B cell (primary cell): ENCODE results near the gene PALM3. TPM values are rescaled to one million over a fixed set of nuclear protein-coding genes. Genes with fewer than 3 reads are reported as not detected.

Source experiments
- ATAC-seq: fragments of 200-7000 bp; cut with Tn5 transposase; one replicate; pipeline ENCODE4 v1.10.0; 2021; ENCODE audit warnings: low read depth, mild to moderate bottlenecking, moderate number of reproducible peaks, moderate library complexity
- CTCF ChIA-PET: fragments of 350-600 bp; sonication (Branson Sonifier 250); formaldehyde crosslinking; loops from one replicate; lab custom pipeline; 2021; ENCODE audit warnings: antibody characterized with exemption, inconsistent platforms; lab: Charles Lee
- POLR2A ChIA-PET: fragments of 350-600 bp; sonication (Branson Sonifier 250); formaldehyde crosslinking; loops from one replicate; lab custom pipeline; 2021; ENCODE audit warnings: antibody characterized with exemption; lab: Charles Lee
- DNase-seq: peaks from one replicate; pipeline ENCODE4 v3.0.0; 2013
- H2AFZ ChIP-seq: 2 replicates; pipeline ENCODE4 v1.6.1; 2012; ENCODE audit warnings: mild to moderate bottlenecking, low read depth, low read length; ENCODE audit not compliant: insufficient read depth, poor library complexity, severe bottlenecking
- H3K27ac ChIP-seq, 2 donors: 1 replicate in 1 of 2; 2 replicates in 1 of 2; pipeline ENCODE4 v1.5.1; 2012 to 2013; ENCODE audit warnings: low read length in 2 of 2, mild to moderate bottlenecking in 2 of 2, moderate library complexity in 1 of 2
- H3K27me3 ChIP-seq, 4 experiments: fragments of 200-600 bp in 1 of 4; sonication (generic) in 1 of 4; replicated peaks in 1 of 4; 1 replicate in 2 of 4; 2 replicates in 2 of 4; pipeline versions ENCODE4 v1.6.1 to v1.7.0; 2013 to 2016; ENCODE audit warnings: low read length in 3 of 4, mild to moderate bottlenecking in 2 of 4, mixed read lengths in 1 of 4, moderate library complexity in 1 of 4; ENCODE audit not compliant: insufficient read depth in 4 of 4, control insufficient read depth in 3 of 4; ENCODE audit errors: control extremely low read depth in 1 of 4
- H3K36me3 ChIP-seq, 2 experiments: replicated peaks in 1 of 2; 1 replicate in 1 of 2; 2 replicates in 1 of 2; pipeline versions ENCODE4 v1.6.1 to v1.7.1; 2013; ENCODE audit warnings: low read length in 1 of 2; ENCODE audit not compliant: insufficient read depth in 2 of 2, control insufficient read depth in 1 of 2; ENCODE audit errors: control extremely low read depth in 1 of 2, extremely low read depth in 1 of 2
- H3K4me1 ChIP-seq, 2 donors: fragments of 200-600 bp in 1 of 2; sonication (generic) in 1 of 2; 1 replicate in 1 of 2; 2 replicates in 1 of 2; pipeline versions ENCODE4 v1.5.1 to v1.6.1; 2013 to 2017; ENCODE audit warnings: low read length in 2 of 2; ENCODE audit not compliant: control insufficient read depth in 2 of 2, insufficient read depth in 2 of 2
- H3K4me2 ChIP-seq: replicated peaks from 2 replicates; pipeline ENCODE3; 2012; ENCODE audit warnings: mild to moderate bottlenecking, low read depth, low read length; ENCODE audit not compliant: poor library complexity, severe bottlenecking
- H3K4me3 ChIP-seq, 5 experiments: fragments of 200-600 bp in 1 of 5; sonication (generic) in 1 of 5; 1 replicate in 3 of 5; 2 replicates in 2 of 5; pipeline versions ENCODE4 v1.5.1 to v1.7.0; 2011 to 2016; ENCODE audit warnings: low read length in 4 of 5, mild to moderate bottlenecking in 4 of 5, low read depth in 2 of 5, control low read depth in 1 of 5, moderate library complexity in 1 of 5; ENCODE audit not compliant: insufficient read depth in 1 of 5; ENCODE audit errors: control extremely low read depth in 1 of 5, extremely low read depth in 1 of 5
- H3K79me2 ChIP-seq: fragments of 200-600 bp; sonication (generic); one replicate; pipeline ENCODE4 v1.6.0; 2016; ENCODE audit warnings: low read length; ENCODE audit not compliant: control insufficient read depth, insufficient read depth
- H3K9ac ChIP-seq: fragments of 200-600 bp; sonication (generic); 2 replicates; pipeline ENCODE4 v1.6.1; 2017; ENCODE audit warnings: mild to moderate bottlenecking, low read length, moderate library complexity
- H3K9me3 ChIP-seq, 3 donors: one replicate each; pipeline versions ENCODE4 v1.6.1 to v1.7.1; 2013; ENCODE audit warnings: low read length in 2 of 3; ENCODE audit not compliant: control insufficient read depth in 2 of 3, insufficient read depth in 1 of 3; ENCODE audit errors: control extremely low read depth in 1 of 3
- H4K20me1 ChIP-seq: 2 replicates; pipeline ENCODE4 v1.6.0; 2012; ENCODE audit warnings: mild to moderate bottlenecking, low read length; ENCODE audit not compliant: insufficient read depth, control insufficient read depth, poor library complexity, severe bottlenecking
- H3K27ac Mint-ChIP-seq: one replicate; pipeline ENCODE4 v1.8.0; 2021; ENCODE audit warnings: mixed read lengths
- H3K27me3 Mint-ChIP-seq: one replicate; pipeline ENCODE4 v1.8.0; 2021; ENCODE audit warnings: mixed read lengths
- H3K4me1 Mint-ChIP-seq: one replicate; pipeline ENCODE4 v1.8.0; 2021; ENCODE audit warnings: mixed read lengths
- H3K4me3 Mint-ChIP-seq: one replicate; pipeline ENCODE4 v1.8.0; 2021; ENCODE audit warnings: mixed read lengths
- H3K9me3 Mint-ChIP-seq: one replicate; pipeline ENCODE4 v1.8.0; 2022; ENCODE audit warnings: mixed read lengths; ENCODE audit not compliant: insufficient read depth
- EZH2 ChIP-seq: IDR thresholded peaks from 2 replicates; pipeline ENCODE4 v1.6.1; 2012; ENCODE audit warnings: borderline replicate concordance, low read depth, mild to moderate bottlenecking, moderate library complexity, low read length; ENCODE audit not compliant: insufficient read depth, poor library complexity, severe bottlenecking
- WGBS: methylation state at CpG from one replicate; pipeline ENCODE4 v1.1.5; 2013; ENCODE audit warnings: missing lambda C conversion rate; ENCODE audit not compliant: insufficient coverage; 5-methylcytosine and 5-hydroxymethylcytosine counted together
- intact Hi-C: fragments of 100-400 bp; cut with micrococcal nuclease; formaldehyde crosslinking; loops from one replicate; pipeline ENCODE4 v1.10.0; 2022
- polyA plus RNA-seq: library from polyadenylated mRNA; depleted of rRNA; stranded (reverse); fragments of >200 nt; gene quantifications from 2 replicates; pipeline ENCODE4 v1.2.3, GENCODE V29; 2012
- total RNA-seq, 2 donors: library from RNA; stranded (reverse); fragments of 120-200 nt in 1 of 2; gene quantifications; 1 replicate in 1 of 2; 2 replicates in 1 of 2; pipeline versions ENCODE4 v1.2.3 to v1.2.4, GENCODE V29; 2013 to 2022
- TF ChIP-seq, protein P1 (sequence below): fragments of 200-600 bp; IDR thresholded peaks from one replicate; pipeline ENCODE4 v1.8.0; 2022; ENCODE audit warnings: antibody characterized with exemption, mild to moderate bottlenecking

PALM3 gene
- total and polyA plus RNA-seq, 2 donors (not counting 1 experiment from before 2014, with no cell fraction given), result not detected

DNA sequence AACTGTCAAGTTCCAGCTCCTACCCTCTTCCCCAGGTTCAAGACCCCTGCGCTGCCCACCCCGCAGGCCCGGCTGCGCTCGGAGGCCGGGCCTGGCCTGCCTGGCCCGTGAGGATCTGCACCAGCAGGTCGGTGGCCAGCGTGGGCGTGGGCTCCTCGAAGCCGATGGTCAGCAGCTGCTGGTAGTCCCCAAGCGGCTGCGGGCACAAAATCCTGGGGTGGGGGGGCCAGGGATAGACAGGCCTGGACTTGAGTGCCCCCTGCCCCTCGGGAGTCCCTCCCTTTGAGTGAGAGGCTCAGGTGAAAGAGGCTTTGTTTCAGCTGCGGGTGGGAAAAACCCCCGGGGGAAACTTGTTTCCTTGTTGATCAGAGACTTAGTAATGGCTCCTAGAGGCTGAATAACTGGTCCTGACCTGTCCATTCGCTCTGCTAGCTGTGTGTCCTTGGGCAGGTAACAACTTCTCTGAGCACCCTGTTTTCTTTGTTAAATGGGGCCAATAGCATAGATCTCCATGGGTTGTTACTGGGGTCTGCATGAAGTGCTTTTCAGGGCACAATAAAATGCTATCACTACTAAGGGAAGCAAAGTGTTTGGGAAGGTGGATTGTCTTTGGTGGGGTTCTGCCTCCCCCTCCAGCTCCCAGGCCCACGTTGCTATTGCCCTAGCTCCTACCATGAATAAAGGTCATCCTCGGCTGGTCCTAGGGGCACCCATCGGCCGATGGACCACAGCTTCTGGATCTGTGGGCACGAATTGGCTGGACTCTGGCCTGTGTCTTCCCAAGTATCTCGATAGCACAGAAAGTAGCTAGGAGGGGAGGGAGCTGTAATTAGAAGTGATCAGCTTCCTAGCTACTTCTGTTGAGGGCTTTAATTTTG, 20.2 kb upstream of the PALM3 start:
- peak overlapping the region; percentile 29 to 85 for H3K27ac ChIP-seq
- no peaks in the 10 kb centered on the region for H3K9me3 ChIP-seq
- WGBS, result 25% methylated on average over 23 of the region's 24 CpGs
- no peaks in the 10 kb centered on the region for H4K20me1 ChIP-seq
- POLR2A ChIA-PET, result interaction anchor here (0.7 to 1.4 kb wide), 4 partner anchors 10 to 336 kb away, joined by 3 to 4 read pairs (median 4); partner anchors contain the start of genes IL27RA and RFX1
- Mint-ChIP-seq H3K4me1 (peaks cover 12% of the 10 kb centered on the region), H3K27ac (peak overlapping the region; percentile 96), H3K9me3 (no peaks in the 10 kb centered on the region), H3K4me3 (peak overlapping the region; percentile 96), H3K27me3 (no peaks in the 10 kb centered on the region)
- peaks cover 4% of the 10 kb centered on the region for H3K79me2 ChIP-seq
- H3K4me2 ChIP-seq, result peak overlapping the region; percentile 99
- TF ChIP-seq EZH2, result no peak
- TF ChIP-seq, protein P1, sequence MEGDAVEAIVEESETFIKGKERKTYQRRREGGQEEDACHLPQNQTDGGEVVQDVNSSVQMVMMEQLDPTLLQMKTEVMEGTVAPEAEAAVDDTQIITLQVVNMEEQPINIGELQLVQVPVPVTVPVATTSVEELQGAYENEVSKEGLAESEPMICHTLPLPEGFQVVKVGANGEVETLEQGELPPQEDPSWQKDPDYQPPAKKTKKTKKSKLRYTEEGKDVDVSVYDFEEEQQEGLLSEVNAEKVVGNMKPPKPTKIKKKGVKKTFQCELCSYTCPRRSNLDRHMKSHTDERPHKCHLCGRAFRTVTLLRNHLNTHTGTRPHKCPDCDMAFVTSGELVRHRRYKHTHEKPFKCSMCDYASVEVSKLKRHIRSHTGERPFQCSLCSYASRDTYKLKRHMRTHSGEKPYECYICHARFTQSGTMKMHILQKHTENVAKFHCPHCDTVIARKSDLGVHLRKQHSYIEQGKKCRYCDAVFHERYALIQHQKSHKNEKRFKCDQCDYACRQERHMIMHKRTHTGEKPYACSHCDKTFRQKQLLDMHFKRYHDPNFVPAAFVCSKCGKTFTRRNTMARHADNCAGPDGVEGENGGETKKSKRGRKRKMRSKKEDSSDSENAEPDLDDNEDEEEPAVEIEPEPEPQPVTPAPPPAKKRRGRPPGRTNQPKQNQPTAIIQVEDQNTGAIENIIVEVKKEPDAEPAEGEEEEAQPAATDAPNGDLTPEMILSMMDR, result peak; percentile 10
- peak; percentile 71 for DNase-seq
- CTCF ChIA-PET, result interaction anchor here (0.5 to 4.2 kb wide), 13 partner anchors 8 to 1459 kb away, joined by 3 to 22 read pairs (median 3); partner anchors contain the start of genes ASF1B and MISP3
- ATAC-seq, result no peak
- H3K9ac ChIP-seq, result peak overlapping the region; percentile 89
- H2AFZ ChIP-seq, result peak overlapping the region; percentile 84
- H3K36me3 ChIP-seq, result no peaks in the 10 kb centered on the region
- H3K4me3 ChIP-seq, result peak overlapping the region; percentile 65 to 89 (median 77)
- no peaks in the 10 kb centered on the region for H3K27me3 ChIP-seq
- peaks cover 14 to 18% of the 10 kb centered on the region in 2 donors for H3K4me1 ChIP-seq
- intact Hi-C loops, result loop anchor here (1.0 to 5.0 kb wide), 7 partner anchors 9 to 335 kb away; partner anchors contain the start of genes ASF1B, BRME1, CC2D1A and DDX39A
